T-helper 1 cell treated with Interleukin-12 subunit alpha and Interleukin-12 subunit beta and Interleukin-4 antibody, amounts not matched to agents 30 ng/mL and 1 ng/mL, for 36 hours (primary cell): ENCODE results near the gene WNT6. TPM values are rescaled to one million over a fixed set of nuclear protein-coding genes. Genes with fewer than 3 reads are reported as not detected.
"Not testable (repeated sequence)": the region's sequence is repeated elsewhere in the genome, so short reads cannot be mapped to it uniquely, and the experiment has no call there.

Experiments
- intact Hi-C: fragments of 100-400 bp; cut with micrococcal nuclease; formaldehyde crosslinking; loops from one replicate; pipeline ENCODE4 v1.15.1; 2024
- total RNA-seq: library from RNA; stranded (reverse); gene quantifications from 2 replicates; pipeline ENCODE4 v1.2.3, GENCODE V29; 2022

The WNT6 gene
- total RNA-seq, 1 donor from 2014 or later: not detected

DNA sequence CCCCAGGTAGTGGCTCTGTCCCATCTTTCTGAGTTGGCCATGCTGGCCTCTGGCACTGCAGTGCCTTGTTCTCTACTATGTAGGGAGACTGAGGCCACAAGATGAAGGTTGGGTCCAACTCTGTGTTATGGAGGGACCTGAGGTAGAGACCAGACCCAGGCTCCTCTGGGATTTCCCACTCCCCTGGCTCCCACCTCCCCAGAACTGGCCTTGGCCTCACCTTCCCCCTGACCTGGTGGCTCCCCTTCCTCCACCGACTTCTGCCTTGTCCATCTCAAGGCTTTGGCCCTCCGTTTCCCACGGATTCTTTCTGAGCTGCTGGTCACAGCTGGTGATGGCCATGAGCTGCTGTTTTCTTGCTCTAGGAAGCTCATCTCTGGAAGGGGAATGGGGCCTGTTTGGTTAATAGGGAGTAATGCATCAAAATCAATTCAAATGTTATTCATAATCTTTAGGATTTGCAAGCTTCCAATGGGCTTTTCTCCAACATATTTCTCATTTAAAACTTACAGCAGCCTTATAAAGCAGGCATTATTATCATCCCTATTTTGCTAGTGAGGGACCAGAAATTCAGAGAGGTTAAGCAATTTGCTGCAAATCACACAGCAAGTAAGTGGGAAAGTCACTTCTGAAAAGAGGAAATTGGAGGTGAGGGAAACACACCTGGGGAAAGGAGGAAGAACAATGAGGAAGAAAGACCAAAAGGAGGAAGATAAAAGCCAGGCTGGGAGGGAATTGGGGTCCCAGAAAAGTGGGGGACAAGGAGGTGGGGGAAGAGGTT, 28.9 kb upstream of the WNT6 start:
- intact Hi-C loops: no loop called here

DNA sequence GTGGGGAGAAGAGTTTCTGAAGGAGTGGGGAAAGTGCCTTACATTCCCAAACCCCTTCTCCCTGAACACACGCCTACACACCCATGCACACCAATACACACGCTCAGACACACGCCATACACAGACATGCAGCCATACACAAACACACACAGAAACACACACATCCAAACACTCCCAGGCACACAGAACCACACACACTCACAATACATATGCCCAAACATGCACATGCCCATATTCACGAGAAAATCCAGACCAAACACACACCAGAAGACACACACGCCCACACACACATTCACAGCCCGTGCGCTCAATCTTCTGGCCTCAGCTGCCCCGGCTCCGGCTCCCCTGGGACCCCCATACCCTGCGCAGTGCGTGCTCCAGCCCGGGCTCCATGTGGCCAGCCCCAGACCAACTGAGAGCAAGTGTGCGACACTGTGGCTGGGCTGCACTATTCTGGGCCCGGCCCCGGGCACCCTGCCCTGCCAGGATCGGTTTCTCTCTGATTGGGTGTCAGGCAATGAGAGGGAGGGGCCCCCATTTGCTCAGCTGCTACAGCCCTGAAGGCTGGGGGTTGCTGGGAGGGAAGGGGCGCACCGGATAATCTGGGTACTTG, 28.1 kb upstream of the WNT6 start, which contains the start of gene PRKAG3:
Gene PRKAG3 (minus strand): TSS at position 426 of the 613 bp plus-strand sequence.
- intact Hi-C loops: no loop called here

DNA sequence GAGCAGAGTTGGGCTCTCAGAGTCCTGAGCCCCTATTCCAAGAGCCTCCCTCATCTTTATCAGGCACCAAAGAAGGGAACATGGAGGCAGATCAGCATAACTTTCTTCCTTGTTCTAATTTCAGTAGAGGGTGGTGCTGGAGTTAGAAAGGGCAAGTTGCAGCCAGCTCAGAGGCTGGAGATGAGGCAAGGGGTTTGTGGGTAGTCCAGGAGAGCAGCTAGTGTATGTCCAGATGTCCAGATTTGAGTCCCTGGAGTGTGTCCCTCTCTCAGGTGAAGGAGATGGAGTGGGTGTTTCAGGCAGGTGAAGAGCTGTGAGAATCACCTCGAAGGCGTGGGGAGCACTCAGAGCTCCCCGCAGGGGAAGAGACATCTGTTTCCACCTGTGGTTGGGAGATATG, 27.5 kb upstream of the WNT6 start:
- intact Hi-C loops: no loop called here

DNA sequence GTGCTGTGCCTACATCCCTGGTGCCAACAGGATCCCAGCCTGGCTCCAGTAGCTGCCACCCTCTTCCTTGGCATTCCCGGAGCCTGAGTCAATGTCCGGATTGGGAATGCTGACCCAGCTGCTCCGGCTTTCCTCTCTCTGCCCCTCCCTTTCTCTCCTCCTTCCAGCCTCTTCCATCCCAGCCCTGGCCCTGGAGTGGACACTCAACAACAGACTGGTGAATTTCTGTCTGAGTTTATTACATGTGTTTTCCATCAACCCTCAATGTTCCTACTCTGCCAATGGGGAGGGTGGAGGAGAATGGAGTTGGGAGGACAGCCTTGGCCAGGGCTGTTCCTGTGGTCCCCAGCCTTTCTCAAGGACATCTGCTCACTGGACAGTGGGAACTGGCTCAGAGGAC, 27.1 kb upstream of the WNT6 start:
- intact Hi-C loops: no loop called here

DNA sequence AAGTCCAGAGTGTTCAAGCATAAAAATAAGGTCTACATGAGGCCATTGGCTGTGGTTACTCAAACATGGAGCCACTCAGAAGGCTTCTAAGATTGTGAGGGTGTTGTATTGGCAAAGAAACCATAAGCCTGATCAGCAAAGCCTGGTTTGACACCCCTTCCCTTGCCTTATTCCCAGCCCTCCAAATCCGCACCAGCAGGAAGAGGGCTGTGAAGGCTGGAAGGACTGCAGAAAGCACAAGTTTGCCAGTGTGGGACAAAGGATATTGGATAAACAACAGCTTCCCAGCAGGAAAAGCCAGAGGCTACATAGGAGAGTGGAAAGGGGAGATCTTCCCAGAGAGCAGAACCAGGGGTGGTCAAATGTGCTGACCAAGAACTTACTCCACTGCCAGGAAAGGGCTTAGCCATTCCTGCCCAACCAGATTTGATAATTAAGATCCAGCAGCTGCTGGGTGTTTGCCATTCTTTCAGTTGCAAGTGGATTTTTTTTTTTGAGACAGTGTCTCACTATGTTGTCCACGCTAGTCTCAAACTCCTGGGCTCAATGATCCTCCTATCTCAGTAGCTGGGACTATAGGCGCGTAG, 26.5 kb upstream of the WNT6 start:
- intact Hi-C loops: no loop called here

DNA sequence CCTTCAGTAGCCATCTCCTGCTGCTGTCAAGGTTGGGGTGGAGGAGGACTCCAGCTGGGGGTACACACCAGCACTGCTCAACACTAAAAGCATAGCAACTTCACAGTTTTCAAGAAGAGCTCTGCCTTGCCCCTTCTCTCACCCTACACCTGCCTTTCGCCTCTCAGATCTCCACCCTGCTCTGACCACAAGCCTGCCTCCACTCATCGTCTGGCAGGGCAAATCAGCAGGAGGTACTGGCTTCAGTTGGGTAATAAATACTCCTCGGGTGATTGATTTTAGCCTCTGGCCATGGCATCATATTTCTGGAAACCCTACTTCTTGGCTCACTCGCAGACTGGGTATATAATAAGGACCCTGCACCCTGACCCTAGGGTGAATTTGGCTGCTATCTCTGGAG, 24.9 kb upstream of the WNT6 start:
- intact Hi-C loops: no loop called here

DNA sequence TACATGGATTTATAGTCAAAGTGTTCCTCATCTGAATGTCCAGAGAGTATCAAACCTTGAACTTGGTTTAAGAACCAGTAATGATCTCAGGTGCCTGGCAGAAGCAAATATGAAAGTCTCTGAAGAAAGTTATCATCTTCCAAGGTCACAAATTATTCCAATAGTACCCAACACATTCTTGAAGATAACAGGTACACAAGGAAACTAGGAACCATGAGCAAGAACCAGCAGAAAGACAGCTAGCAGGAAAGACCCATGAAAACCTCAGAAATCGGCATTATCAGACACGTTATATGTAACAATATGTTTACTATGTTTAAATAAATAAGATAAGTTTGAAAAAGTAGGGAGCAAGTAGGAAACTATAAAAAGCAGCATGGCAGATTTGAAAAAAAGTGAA, 22.1 kb upstream of the WNT6 start:
- intact Hi-C loops: no loop called here

DNA sequence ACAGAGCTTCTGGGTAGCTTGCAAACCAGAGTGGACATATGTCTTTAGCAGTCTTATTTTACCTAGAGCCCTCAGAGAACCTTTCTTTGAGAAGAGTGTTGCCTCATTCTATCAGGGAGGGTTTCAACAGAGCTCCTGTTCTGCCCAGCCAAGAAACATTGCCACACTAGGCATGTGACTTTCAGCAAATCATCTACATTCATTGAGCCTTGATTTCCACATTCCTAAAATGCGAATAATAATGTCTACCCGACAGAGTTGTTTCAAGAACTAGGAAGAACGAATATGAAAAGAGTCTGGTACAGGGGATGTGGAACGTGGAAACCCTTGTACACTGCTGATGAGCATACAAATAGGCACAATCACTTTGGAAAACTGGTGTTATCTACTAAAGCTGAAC, 20.2 kb upstream of the WNT6 start:
- intact Hi-C loops: no loop called here

DNA sequence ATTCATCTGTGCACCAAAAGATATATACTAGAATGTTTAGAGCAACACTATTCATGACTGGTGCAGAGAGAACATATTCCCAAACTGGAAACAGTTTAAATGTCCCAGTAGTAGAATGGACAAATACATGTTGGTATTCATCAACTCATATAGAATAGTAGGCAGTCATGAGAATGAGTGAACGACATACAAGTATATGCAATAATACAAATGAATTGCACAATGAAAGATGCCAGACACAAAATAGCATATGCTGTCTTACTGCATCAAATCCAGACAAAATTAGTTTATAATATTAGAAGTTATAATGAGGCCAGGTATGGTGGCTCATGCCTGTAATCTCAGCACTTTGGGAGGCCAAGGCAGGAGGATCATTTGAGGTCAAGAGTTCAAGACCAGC, 19.7 kb upstream of the WNT6 start:
- intact Hi-C loops: no loop called here

DNA sequence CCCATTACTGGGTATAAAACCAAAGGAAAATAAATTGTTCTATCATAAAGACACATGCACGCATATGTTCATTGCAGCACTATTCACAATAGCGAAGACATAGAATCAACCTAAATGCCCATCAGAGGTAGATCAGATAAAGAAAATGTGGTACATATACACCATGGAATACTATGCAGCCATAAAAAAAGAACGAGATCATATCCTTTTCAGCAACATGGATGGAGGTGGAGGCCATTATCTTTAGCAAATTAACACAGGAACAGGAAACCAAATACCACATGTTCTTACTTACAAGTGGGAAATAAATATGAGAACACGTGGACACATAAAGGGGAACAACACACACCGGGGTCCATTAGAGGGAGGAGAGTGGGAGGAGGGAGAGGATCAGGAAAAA, 15.3 kb upstream of the WNT6 start:
- intact Hi-C loops: not testable (repeated sequence)

DNA sequence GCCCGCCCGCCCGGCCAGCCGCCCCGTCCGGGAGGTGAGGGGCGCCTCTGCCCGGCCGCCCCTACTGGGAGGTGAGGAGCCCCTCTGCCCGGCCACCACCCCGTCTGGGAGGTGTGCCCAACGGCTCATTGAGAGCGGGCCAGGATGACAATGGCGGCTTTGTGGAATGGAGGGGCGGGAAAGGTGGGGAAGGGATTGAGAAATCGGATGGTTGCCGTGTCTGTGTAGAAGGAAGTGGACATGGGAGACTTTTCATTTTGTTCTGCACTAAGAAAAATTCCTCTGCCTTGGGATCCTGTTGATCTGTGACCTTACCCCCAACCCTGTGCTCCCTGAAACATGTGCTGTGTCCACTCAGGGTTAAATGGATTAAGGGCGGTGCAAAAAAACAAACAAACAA, 12.6 kb upstream of the WNT6 start:
- intact Hi-C loops: loop anchor here (1.0 to 2.0 kb wide), 8 partner anchors 45 to 546 kb away; partner anchors contain the start of genes BCS1L, RNF25, STK36 and ZNF142

DNA sequence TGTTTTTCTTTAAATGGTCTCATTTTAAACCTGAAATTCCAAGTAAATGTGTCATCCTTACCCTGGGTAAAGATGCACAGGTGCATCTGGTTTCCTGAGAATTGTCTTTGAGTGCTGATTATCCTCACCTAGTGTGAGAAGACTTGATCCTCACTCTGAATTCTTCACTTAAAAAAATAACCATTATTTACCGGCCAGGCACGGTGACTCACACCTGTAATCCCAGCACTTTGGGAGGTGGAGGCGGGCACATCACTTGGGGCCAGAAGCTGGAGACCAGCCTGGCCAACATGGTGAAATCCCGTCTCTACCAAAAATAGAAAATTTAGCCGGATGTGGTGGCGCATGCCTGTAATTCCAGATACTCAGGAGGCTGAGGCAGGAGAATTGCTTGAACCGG, 9.9 kb upstream of the WNT6 start:
- intact Hi-C loops: loop anchor here (5.0 to 10.0 kb wide), 2 partner anchors 265 to 308 kb away; no protein-coding TSS in a partner anchor

DNA sequence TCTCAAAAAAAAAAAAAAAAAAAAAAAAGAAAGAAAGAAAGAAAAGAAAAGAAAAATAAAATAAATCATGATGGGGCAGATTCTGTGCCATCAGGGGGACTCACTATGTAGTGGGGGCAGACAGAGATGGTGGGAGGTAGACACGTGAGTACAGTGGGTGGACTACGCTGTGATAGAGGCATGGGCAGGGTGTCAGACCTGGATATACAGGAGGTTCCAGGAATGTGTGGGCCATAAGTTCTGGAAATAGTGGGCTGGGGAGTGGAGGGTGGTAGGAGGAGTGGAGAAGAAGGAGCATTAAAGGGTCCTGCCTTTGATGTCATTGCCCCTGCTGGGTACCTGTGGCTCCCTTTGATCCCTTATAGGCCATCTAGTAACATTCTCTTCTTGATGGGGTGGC, 8.8 kb upstream of the WNT6 start:
- intact Hi-C loops: loop anchor here (5.0 to 10.0 kb wide), 2 partner anchors 264 to 307 kb away; no protein-coding TSS in a partner anchor

DNA sequence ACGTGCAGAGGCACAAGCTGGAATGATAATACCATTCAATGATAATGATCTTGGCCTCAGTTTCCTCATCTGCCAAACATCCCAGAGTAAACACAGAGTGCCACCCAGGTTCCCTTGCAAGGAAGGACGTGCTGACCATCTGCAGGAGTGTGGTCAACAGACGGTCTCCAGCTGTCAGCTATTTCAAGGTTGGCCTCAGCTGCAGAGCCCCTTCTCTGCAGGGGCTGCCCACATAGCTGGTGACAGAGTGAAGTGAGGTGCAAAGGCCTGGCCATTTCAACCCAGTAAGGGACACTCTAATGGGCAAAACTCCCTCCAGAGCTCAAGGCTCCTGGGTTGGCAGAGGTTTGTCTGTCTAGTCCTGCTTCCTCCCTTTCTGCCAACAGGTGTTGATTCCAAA, 8.3 kb upstream of the WNT6 start:
- intact Hi-C loops: loop anchor here (5.0 to 10.0 kb wide), 2 partner anchors 264 to 306 kb away; no protein-coding TSS in a partner anchor

DNA sequence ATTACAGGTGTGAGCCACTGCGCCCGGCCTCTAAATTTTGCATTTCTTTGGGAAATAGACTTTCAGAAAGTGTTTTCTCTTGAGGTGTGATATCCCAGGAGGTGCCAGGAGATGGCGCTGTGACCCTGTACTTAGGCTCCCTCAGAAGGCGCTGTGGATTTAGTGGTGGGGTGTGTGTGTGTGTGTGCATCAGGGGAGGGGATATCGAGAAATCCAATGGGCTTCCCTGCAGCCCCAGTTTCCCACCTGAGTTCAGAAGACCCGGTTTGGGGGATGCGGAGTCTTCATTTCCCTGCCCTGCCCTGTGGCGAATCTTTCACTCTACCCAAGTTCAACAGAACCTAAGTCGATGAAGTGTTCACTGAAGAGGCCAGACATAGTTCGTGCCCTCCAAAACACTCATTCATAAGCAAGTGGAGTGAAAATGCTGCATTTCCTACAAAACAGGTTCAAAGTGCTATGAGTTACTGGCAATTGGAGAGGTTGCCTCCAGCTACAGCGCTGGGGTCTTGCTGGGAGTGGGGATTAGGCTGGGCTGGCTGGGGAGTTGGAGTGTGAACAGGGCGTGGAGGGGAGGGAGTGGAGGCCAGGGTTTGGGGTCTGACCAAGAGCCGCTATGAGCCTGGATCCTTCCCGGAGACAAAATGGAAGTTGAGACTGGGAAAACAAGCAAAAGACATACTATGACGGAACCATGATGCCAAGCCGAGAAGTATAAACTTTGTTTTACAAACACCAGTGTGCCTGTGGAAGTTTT, 6.5 kb upstream of the WNT6 start:
- intact Hi-C loops: loop anchor here (1.0 to 10.0 kb wide), 5 partner anchors 23 to 304 kb away; no protein-coding TSS in a partner anchor

DNA sequence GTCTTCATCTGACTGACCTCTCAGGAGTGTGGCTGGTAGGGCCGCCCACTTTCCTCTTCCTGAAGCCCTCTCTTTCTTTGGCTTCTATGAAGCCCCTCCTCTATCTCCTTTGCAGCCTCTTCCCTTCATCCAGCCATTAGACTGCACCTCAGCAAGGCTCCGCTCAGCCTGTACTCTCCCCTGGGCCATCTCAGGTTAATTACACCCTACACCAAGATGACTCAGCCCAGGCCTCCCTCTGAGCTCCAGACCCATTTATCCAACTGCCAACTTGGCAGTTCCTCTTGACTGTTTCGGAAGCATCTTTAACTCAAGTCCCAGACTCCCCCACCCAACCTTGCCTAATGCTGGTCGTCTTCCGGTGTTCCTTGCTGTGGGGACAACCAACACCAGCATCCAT, 5.8 kb upstream of the WNT6 start:
- intact Hi-C loops: loop anchor here (1.0 to 10.0 kb wide), 5 partner anchors 23 to 304 kb away; no protein-coding TSS in a partner anchor

DNA sequence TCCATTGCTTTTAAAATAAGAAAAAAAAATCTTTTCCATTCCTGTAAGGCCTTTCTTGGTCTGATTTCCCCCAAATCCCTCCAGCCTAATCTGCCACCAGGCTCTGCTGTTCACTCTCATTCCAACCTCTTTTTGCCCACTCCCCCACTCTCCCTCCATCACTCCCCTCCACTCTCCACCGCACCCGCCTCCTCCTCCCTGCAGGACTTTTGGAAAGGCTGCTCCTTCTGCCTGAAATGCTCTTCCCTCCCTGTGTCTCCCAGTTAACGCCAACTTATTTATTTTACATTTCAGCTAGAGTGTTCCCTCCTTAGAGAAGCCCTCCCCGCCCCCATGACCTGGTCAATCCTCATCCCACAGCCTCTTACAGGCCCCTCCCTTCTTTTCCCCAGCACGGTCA, 4.7 kb upstream of the WNT6 start:
- intact Hi-C loops: loop anchor here (5.0 to 10.0 kb wide), 2 partner anchors 260 to 302 kb away; no protein-coding TSS in a partner anchor

DNA sequence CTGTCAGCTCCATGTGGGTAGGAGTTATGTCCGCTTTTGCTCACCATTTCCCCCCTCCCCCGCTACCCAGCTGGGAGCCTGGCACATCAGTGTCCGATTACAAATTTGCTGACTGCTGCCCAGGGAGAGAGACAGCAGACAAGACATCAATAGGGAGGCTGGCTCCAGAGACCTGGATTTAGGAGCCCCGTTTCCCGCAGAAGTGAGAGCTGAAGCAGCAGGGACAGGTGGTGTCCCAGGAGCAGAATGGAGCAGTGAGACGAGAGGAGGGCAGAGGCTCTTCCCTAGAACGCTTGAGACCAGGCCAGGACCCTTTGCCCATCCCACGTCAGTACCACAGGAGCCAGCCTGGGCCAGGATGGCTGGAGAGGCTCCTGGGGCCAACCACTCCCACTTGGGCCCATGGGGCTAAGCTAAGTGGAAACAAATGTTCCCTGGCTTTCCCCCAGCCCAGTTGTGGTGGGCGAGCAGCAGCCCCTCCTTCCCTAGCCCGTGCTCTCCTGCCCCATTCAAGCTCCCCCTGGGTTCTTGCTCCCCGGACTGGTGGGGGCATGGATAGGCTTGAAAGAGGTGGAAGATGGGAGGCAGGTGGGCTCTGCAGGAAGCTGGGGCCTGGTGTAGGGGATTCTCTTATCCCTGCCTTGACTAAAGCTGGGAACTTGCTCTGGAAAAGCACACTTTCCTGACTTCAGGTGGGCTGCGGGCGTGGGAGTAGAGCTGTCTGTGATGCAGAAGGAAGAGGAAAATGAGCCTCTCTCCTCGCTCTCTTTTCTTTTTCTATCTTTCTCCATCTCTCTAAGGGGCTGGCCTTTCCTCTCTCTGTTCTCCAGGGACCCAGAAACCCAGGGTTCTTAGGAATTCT, 4.1 kb upstream of the WNT6 start:
- intact Hi-C loops: loop anchor here (10.0 kb wide), 1 partner anchor 259 kb away; no protein-coding TSS in a partner anchor

DNA sequence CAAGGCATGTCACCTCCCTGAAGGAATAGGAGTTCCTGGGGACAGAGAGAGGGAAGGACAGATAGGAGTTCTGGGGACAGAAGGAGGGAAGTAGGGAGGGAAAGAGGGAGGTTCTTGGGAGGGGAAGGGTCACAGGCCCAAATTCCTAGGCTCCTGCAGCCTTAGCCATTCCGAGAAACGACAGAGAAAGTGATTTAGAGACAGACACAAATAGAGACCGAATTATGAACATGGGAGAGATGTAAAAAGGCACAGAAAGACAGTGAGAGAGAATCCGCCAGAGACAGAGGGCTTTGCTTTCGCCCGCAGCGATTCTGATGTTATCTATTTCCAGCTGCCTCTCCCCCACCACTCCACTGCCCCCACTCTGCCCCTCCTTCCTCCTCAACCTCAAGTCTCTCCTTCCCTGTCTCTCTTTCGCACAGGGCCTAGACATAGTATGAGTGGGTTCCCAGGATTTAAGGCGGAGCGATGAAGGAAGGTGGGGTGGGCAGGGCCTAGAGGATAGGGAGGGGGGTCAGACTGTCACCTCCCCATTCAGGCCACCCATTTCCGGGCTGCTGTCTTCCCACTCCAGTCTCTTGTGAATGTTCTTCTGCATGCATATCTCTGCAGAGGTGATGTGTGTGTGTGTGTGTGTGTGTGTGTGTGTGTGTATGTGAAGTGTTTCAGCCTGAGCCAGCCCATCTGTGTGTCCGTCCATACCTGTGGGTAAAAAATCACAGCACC, 3.3 kb upstream of the WNT6 start:
- intact Hi-C loops: loop anchor here (10.0 kb wide), 1 partner anchor 258 kb away; no protein-coding TSS in a partner anchor

DNA sequence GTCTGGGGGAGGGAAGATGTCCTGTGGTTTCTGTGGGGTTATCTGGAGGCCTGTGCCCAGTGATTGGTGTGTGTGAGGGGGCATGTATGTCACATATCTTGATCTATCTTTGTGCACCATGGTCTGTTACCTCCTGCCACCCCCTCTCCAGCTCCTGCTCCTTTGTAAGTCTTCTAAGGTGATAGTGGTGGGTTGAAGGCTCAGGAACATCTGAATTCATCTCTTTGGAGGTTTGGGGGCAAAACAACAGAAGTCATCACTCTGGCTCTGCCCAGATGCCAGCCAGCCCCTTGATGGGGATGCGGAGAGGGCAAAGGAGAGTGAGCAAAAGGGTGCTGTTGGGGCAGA, 2.7 kb upstream of the WNT6 start:
- intact Hi-C loops: loop anchor here (10.0 kb wide), 1 partner anchor 258 kb away; no protein-coding TSS in a partner anchor
